Transverse colon (tissue), 3 donors: ENCODE data around the gene GPR143.

ENCODE experiments used
- CTCF ChIP-seq, 5 experiments: fragments of 200-600 bp in 3 of 5; fragments of 450-650 bp in 2 of 5; sonication (generic) in 3 of 5; IDR thresholded peaks; 1 replicate in 2 of 5; 2 replicates in 3 of 5; pipeline ENCODE4 v1.5.1; 2016 to 2017; ENCODE audit warnings: antibody characterized with exemption in 5 of 5, inconsistent platforms in 3 of 5, mild to moderate bottlenecking in 2 of 5, moderate library complexity in 1 of 5
- POLR2A ChIP-seq: fragments of 450-650 bp; IDR thresholded peaks from one replicate; pipeline ENCODE4 v1.6.1; 2016; ENCODE audit warnings: antibody characterized with exemption, mild to moderate bottlenecking, moderate library complexity

- TF ChIP-seq POLR2A (no peak), CTCF (IDR thresholded peaks at IDR 0.05) (no peak)
Measured at GRCh38 chrX:9757366-9757765, 8.3 kb downstream of the GPR143 start.
